Left lung (tissue), 10 donors: ENCODE measurements around the gene E4F1. TPM values are rescaled to one million over a fixed set of nuclear protein-coding genes. Genes with fewer than 3 reads are reported as not detected.
A peak's percentile ranks its signal among the peaks of the same experiment; 100 is the strongest.

Source experiments
- ATAC-seq: fragments of 200-7000 bp; cut with Tn5 transposase; one replicate; pipeline ENCODE4 v1.9.1; 2020; ENCODE audit warnings: moderate library complexity
- DNase-seq, 4 donors: peaks; one replicate each; pipeline ENCODE4 v3.0.0-alpha.2; 2013 to 2020
- H3K27ac ChIP-seq, 2 donors: fragments of 200-600 bp; sonication (generic) in 1 of 2; one replicate each; pipeline versions ENCODE4 v1.5.0 to v1.8.0; 2020 to 2021
- H3K27me3 ChIP-seq, 2 donors: fragments of 200-600 bp; sonication (generic) in 1 of 2; one replicate each; pipeline versions ENCODE4 v1.5.0 to v1.8.0; 2020 to 2021
- H3K36me3 ChIP-seq, 2 donors: fragments of 200-600 bp; sonication (generic) in 1 of 2; one replicate each; pipeline versions ENCODE4 v1.5.0 to v1.8.0; 2020 to 2021
- H3K4me1 ChIP-seq, 2 donors: fragments of 200-600 bp; one replicate each; pipeline ENCODE4 v1.8.0; 2021
- H3K4me3 ChIP-seq, 2 donors: fragments of 200-600 bp; sonication (generic) in 1 of 2; one replicate each; pipeline versions ENCODE4 v1.5.0 to v1.8.0; 2020 to 2021; ENCODE audit warnings: mild to moderate bottlenecking in 1 of 2
- H3K9me3 ChIP-seq, 2 donors: fragments of 200-600 bp; sonication (generic) in 1 of 2; one replicate each; pipeline versions ENCODE4 v1.5.0 to v1.8.0; 2020 to 2021
- CTCF ChIP-seq, 2 donors: fragments of 200-600 bp; sonication (generic) in 1 of 2; IDR thresholded peaks; one replicate each; pipeline versions ENCODE4 v1.5.0 to v1.8.0; 2021; ENCODE audit warnings: antibody characterized with exemption in 2 of 2
- intact Hi-C, 2 donors: fragments of 100-400 bp; cut with DNase I; formaldehyde crosslinking; loops; one replicate each; pipeline versions ENCODE4 v1.11.2 to v1.14.2; 2022
- polyA plus RNA-seq, 6 donors: library from polyadenylated mRNA; unstranded; fragments of 120-200 nt; gene quantifications; one replicate each; pipeline ENCODE4 v1.2.1, GENCODE V29; 2013; ENCODE audit not compliant: insufficient read length in 6 of 6
- total RNA-seq, 2 donors: library from RNA; stranded (reverse); fragmentation: NEBNext Ultra II Directional; extraction: Animal tissue kit (Norgen Biotek cat#: 25700); gene quantifications; one replicate each; pipeline ENCODE4 v1.2.1, GENCODE V29; 2021
- donor health status: DM: no; HTN: yes; CAD: no.
- donor health status: DM: no; HTN: no; CAD: no.

The E4F1 gene
- total and polyA plus RNA-seq, 8 donors, result 12.7 to 22.6 (median 17.0) TPM

- DNase-seq, result no peak
- Histone ChIP-seq H3K4me3 (no peak overlapping the region), H3K27ac (no peak overlapping the region), H3K4me1 (peaks cover 0 to 17% of the 10 kb centered on the region in 2 donors), H3K36me3 (no peaks in the 10 kb centered on the region), H3K27me3 (peaks cover 19 to 31% of the 10 kb centered on the region in 2 donors), H3K9me3 (no peaks in the 10 kb centered on the region)
- intact Hi-C loops, result no loop called here
- ATAC-seq, result no peak
- TF ChIP-seq CTCF (IDR thresholded peaks at IDR 0.05), result no peak
Observed at GRCh38 chr16:2191446-2191706, 32.0 kb upstream of the E4F1 start.

DNA sequence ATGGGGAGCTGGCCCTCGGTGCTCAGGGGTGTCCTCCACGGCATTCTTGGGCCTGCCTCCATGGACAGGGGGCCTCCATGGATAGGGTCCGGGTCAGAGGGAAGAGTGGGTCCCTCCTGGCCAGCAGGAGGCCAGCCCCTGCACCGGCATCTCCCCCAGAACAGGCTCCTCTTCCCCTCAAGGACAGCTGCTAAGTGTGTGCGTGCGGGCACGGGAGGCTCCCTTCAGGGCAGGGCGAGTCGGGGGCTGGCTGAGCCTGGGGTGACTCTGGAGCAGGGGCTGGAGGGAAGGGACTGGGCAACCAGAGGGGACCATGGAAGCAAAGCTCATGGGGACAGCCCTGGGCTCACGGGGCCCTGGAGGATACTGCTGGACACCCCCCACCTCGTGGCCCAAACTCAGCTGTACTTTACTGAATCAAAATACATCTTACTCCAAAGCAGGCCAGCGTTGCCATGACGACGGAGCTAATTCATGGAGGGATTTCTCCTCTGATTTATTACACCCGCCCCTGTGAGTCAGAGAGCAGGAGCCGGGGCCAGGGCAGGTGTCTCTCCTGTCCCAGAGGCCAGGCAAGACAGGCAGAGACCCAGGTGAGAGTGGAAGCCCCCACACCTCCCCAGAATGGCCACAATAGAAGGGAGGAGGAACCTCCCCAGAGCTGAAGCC, 29.1 kb upstream of the E4F1 start:
- H3K9me3 ChIP-seq, result no peaks in the 10 kb centered on the region
- ATAC-seq, result no peak
- no peak overlapping the region for H3K4me3 ChIP-seq
- TF ChIP-seq CTCF (IDR thresholded peaks at IDR 0.05), result no peak
- H3K36me3 ChIP-seq, result no peaks in the 10 kb centered on the region
- no peak for DNase-seq
- peaks cover 0 to 20% of the 10 kb centered on the region in 2 donors for H3K4me1 ChIP-seq
- no peak overlapping the region for H3K27ac ChIP-seq
- H3K27me3 ChIP-seq, result peaks cover 29 to 58% of the 10 kb centered on the region in 2 donors
- intact Hi-C loops, result no loop called here

DNA sequence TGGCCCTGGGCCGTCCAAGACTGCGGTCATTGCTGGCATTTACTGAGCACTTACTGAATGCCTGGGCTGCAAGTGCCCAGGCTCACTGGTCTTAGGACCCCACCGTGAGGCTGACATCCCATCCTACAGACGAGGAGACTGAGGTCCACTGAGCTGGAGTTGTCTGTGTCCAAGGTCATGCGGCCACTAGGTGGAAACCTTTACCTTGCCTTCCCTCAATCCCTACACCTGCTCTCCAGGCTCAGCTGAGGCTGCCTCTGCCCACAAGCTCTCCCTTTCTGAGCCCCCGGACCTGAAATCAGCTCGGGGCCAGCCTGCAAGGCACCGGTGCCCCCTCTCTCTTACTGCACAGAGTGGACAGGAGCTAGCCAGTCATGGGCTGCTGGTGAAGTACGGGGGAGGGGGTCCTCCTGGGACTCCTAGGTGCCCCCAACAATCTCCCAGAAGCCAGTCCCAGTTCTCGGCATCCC, 28.5 kb upstream of the E4F1 start:
- peak; percentile 90 for ATAC-seq

GRCh38 chr16:2195322-2196161, 27.8 kb upstream of the E4F1 start:
- TF ChIP-seq CTCF (IDR thresholded peaks at IDR 0.05), result no peak
- no peak overlapping the region for H3K27ac ChIP-seq
- H3K36me3 ChIP-seq, result no peaks in the 10 kb centered on the region
- DNase-seq (no peak), ATAC-seq (peak; percentile 18)
- H3K9me3 ChIP-seq, result no peaks in the 10 kb centered on the region
- intact Hi-C loops, result no loop called here
- H3K4me3 ChIP-seq, result peak overlapping the region in 1 of 2 donors; percentile 19
- H3K4me1 ChIP-seq, result peaks cover 0 to 20% of the 10 kb centered on the region in 2 donors
- H3K27me3 ChIP-seq, result peaks cover 29 to 67% of the 10 kb centered on the region in 2 donors

More for the DNA sequence above, 28.5 kb upstream of the E4F1 start:
- DNase-seq, result peak in 1 of 4 donors; percentile 45
- TF ChIP-seq CTCF (IDR thresholded peaks at IDR 0.05), result peak; percentile 41 to 54
- Histone ChIP-seq H3K36me3 (no peaks in the 10 kb centered on the region), H3K27ac (no peak overlapping the region), H3K4me3 (no peak overlapping the region), H3K9me3 (no peaks in the 10 kb centered on the region), H3K4me1 (peaks cover 0 to 20% of the 10 kb centered on the region in 2 donors), H3K27me3 (peaks cover 29 to 64% of the 10 kb centered on the region in 2 donors)
- intact Hi-C loops, result no loop called here
